Measurements from ENCODE around the gene CCDC178. TPM values are rescaled to one million over a fixed set of nuclear protein-coding genes. Genes with fewer than 3 reads are reported as not detected.

The CCDC178 gene
- total RNA-seq, 2 donors from 2014 or later = 3.2 to 5.9 TPM

GRCh38 chr18:33161131-33161530 is 279.4 kb downstream of the CCDC178 start:
- TF ChIP-seq CTCF (IDR thresholded peaks at IDR 0.05) (no peak), POLR2AphosphoS5 (IDR thresholded peaks at IDR 0.05) (no peak), POLR2A (IDR thresholded peaks at IDR 0.05) (no peak)
- Histone ChIP-seq H3K9me3 (no peaks in the 10 kb centered on the region), H3K4me3 (no peak overlapping the region), H3K4me1 (replicated peaks) (no peaks in the 10 kb centered on the region), H3K36me3 (no peaks in the 10 kb centered on the region), H3K27me3 (replicated peaks; ENCODE audit: insufficient read depth) (no peaks in the 10 kb centered on the region), H3K27ac (no peak overlapping the region)
- WGBS = 90% methylated on average over 2 of the region's 2 CpGs
- intact Hi-C loops (cut with DNase I) = no loop called here
- DNase-seq (ENCODE audit: low spot score) = no peak

GRCh38 chr18:33159151-33159550 is 281.4 kb downstream of the CCDC178 start:
- intact Hi-C loops (cut with DNase I) = no loop called here
- WGBS = 68% methylated on average over 2 of the region's 2 CpGs

GRCh38 chr18:33157893-33158292 is 282.6 kb downstream of the CCDC178 start:
- intact Hi-C loops (cut with DNase I) = no loop called here
- no peak for DNase-seq (ENCODE audit: low spot score)
- Histone ChIP-seq H3K4me1 (replicated peaks) (no peaks in the 10 kb centered on the region), H3K4me3 (no peak overlapping the region), H3K27me3 (replicated peaks; ENCODE audit: insufficient read depth) (no peaks in the 10 kb centered on the region), H3K9me3 (no peaks in the 10 kb centered on the region), H3K36me3 (no peaks in the 10 kb centered on the region), H3K27ac (no peak overlapping the region)
- 20% methylated on average over 1 of the region's 1 CpG for WGBS
- TF ChIP-seq CTCF (IDR thresholded peaks at IDR 0.05) (no peak), POLR2A (IDR thresholded peaks at IDR 0.05) (no peak), POLR2AphosphoS5 (IDR thresholded peaks at IDR 0.05) (no peak)

More at GRCh38 chr18:33159151-33159550, 281.4 kb downstream of the CCDC178 start:
- Histone ChIP-seq H3K4me1 (replicated peaks) (no peaks in the 10 kb centered on the region), H3K36me3 (no peaks in the 10 kb centered on the region), H3K27me3 (replicated peaks; ENCODE audit: insufficient read depth) (no peaks in the 10 kb centered on the region), H3K27ac (no peak overlapping the region), H3K4me3 (no peak overlapping the region), H3K9me3 (no peaks in the 10 kb centered on the region)
- no peak for TF ChIP-seq POLR2AphosphoS5 (IDR thresholded peaks at IDR 0.05)
- no peak for TF ChIP-seq POLR2A (IDR thresholded peaks at IDR 0.05)
- no peak for TF ChIP-seq CTCF (IDR thresholded peaks at IDR 0.05)
- DNase-seq (ENCODE audit: low spot score) = no peak

GRCh38 chr18:33156906-33157470 is 283.5 kb downstream of the CCDC178 start:
- TF ChIP-seq POLR2AphosphoS5 (IDR thresholded peaks at IDR 0.05) (no peak), CTCF (IDR thresholded peaks at IDR 0.05) (no peak), POLR2A (IDR thresholded peaks at IDR 0.05) (no peak)
- Histone ChIP-seq H3K4me1 (replicated peaks) (no peaks in the 10 kb centered on the region), H3K9me3 (no peaks in the 10 kb centered on the region), H3K4me3 (no peak overlapping the region), H3K27me3 (replicated peaks; ENCODE audit: insufficient read depth) (no peaks in the 10 kb centered on the region), H3K36me3 (no peaks in the 10 kb centered on the region), H3K27ac (no peak overlapping the region)
- intact Hi-C loops (cut with DNase I) = no loop called here
- no peak for DNase-seq (ENCODE audit: low spot score)

GRCh38 chr18:33154049-33154448 is 286.5 kb downstream of the CCDC178 start:
- DNase-seq (ENCODE audit: low spot score) = no peak
- Histone ChIP-seq H3K27me3 (replicated peaks; ENCODE audit: insufficient read depth) (no peaks in the 10 kb centered on the region), H3K9me3 (no peaks in the 10 kb centered on the region), H3K36me3 (no peaks in the 10 kb centered on the region), H3K4me1 (replicated peaks) (no peaks in the 10 kb centered on the region), H3K27ac (no peak overlapping the region), H3K4me3 (no peak overlapping the region)
- no peak for TF ChIP-seq CTCF (IDR thresholded peaks at IDR 0.05)
- intact Hi-C loops (cut with DNase I) = no loop called here
- 56% methylated on average over 2 of the region's 2 CpGs for WGBS

Measured in prostate gland (tissue), 2 donors.